K562 (cell line): Measurements from ENCODE around the gene BAIAP2. TPM values are rescaled to one million over a fixed set of nuclear protein-coding genes. Genes with fewer than 3 reads are reported as not detected.

Source experiments
- ATAC-seq: fragments of 200-7000 bp; cut with Tn5 transposase; 3 replicates; pipeline ENCODE4 v1.9.1; 2020; ENCODE audit warnings: moderate library complexity
- BruUV-seq: library from RNA; stranded (reverse); fragments of 400-500 nt; replicated peaks from 2 replicates; lab custom pipeline; 2021; lab: Mats Ljungman, UMichigan
- CTCF ChIA-PET: fragments of 300-600 bp; formaldehyde crosslinking; extraction: SDS; loops from one replicate; lab custom pipeline; 2021; ENCODE audit warnings: low intra/inter-chr PET ratio; lab: Yijun Ruan, JAX
- POLR2A ChIA-PET: fragments of 300-600, 350-650 bp; sonication (Branson Sonifier 250); formaldehyde crosslinking; extraction: SDS; loops from one replicate; lab custom pipeline; 2021; ENCODE audit warnings: antibody characterized with exemption, inconsistent platforms; lab: Yijun Ruan, JAX
- DNase-seq, 4 experiments: peaks; one replicate each; pipeline versions ENCODE4 v3.0.0 to v3.0.0-alpha.2; 2011 to 2018; ENCODE audit warnings: low spot score in 3 of 4, mixed read lengths in 3 of 4; ENCODE audit errors: extremely low read depth in 1 of 4
- FAIRE-seq: peaks from 2 replicates; lab custom pipeline; 2011; peaks lifted over from hg19 to GRCh38; lab: Jason Lieb, UNC
- H2AFZ ChIP-seq: 2 replicates; pipeline ENCODE4 v1.6.0; 2011; ENCODE audit warnings: low read depth, low read length, control low read depth, inconsistent platforms
- H3K27ac ChIP-seq: fragments of 200-600 bp; 3 replicates; pipeline ENCODE4 v1.8.0; 2011; ENCODE audit warnings: low read depth, mild to moderate bottlenecking, control low read depth, inconsistent platforms, low read length, moderate library complexity, mixed read lengths; ENCODE audit errors: extremely low read depth
- H3K27me3 ChIP-seq, 2 experiments: fragments of 300-600 bp in 1 of 2; 2 replicates in 1 of 2; 3 replicates in 1 of 2; pipeline versions ENCODE4 v1.6.0 to v1.8.0; 2011; ENCODE audit warnings: inconsistent platforms in 2 of 2, low read length in 2 of 2, mild to moderate bottlenecking in 1 of 2, mixed read lengths in 1 of 2, moderate library complexity in 1 of 2; ENCODE audit not compliant: control insufficient read depth in 2 of 2, insufficient read depth in 2 of 2
- H3K36me3 ChIP-seq: fragments of 300-600 bp; 3 replicates; pipeline ENCODE4 v1.8.0; 2011; ENCODE audit warnings: mild to moderate bottlenecking, low read length, inconsistent platforms; ENCODE audit not compliant: control insufficient read depth, insufficient read depth
- H3K4me1 ChIP-seq, 2 experiments: fragments of 200-600 bp in 1 of 2; replicated peaks in 1 of 2; 2 replicates in 1 of 2; 3 replicates in 1 of 2; pipeline versions ENCODE4 v1.5.1 to v1.8.0; 2011; ENCODE audit warnings: inconsistent platforms in 2 of 2, low read length in 2 of 2, mild to moderate bottlenecking in 1 of 2, mixed read lengths in 1 of 2, moderate library complexity in 1 of 2; ENCODE audit not compliant: control insufficient read depth in 2 of 2, insufficient read depth in 2 of 2
- H3K4me2 ChIP-seq: 2 replicates; pipeline ENCODE4 v1.6.1; 2011; ENCODE audit warnings: low read length, control low read depth, inconsistent platforms, mixed read lengths; ENCODE audit not compliant: insufficient read depth
- H3K4me3 ChIP-seq: fragments of 200-600 bp; sonication (generic), shearing (Covaris generic); 2 replicates; pipeline ENCODE4 v1.5.1; 2016; ENCODE audit warnings: control low read depth, inconsistent platforms
- H3K79me2 ChIP-seq: fragments of 200-600 bp; 3 replicates; pipeline ENCODE4 v1.8.0; 2011; ENCODE audit warnings: low read length, inconsistent platforms; ENCODE audit not compliant: control insufficient read depth, insufficient read depth
- H3K9ac ChIP-seq, 2 experiments: 2 replicates each; pipeline versions ENCODE4 v1.6.0 to v1.6.1; 2011; ENCODE audit warnings: low read depth in 2 of 2, low read length in 2 of 2, control low read depth in 1 of 2, inconsistent platforms in 1 of 2, mild to moderate bottlenecking in 1 of 2, mixed read lengths in 1 of 2; ENCODE audit not compliant: insufficient read depth in 1 of 2
- H3K9me1 ChIP-seq: one replicate; pipeline ENCODE4 v1.6.0; 2011; ENCODE audit warnings: inconsistent platforms, mild to moderate bottlenecking, low read length, moderate library complexity; ENCODE audit not compliant: control insufficient read depth, insufficient read depth
- H3K9me3 ChIP-seq: replicated peaks from 2 replicates; pipeline ENCODE4 v1.5.1; 2011; ENCODE audit warnings: low read depth, low read length, inconsistent platforms; ENCODE audit not compliant: control insufficient read depth, insufficient read depth
- H4K20me1 ChIP-seq: replicated peaks from 2 replicates; pipeline ENCODE4 v1.6.1; 2011; ENCODE audit warnings: low read length, inconsistent platforms, mixed read lengths; ENCODE audit not compliant: control insufficient read depth, insufficient read depth
- REST ChIP-seq, 2 experiments: fragments of 450-650 bp; formaldehyde crosslinking in 1 of 2; IDR thresholded peaks; 2 replicates each; pipeline versions ENCODE4 v1.4.0 to v1.6.1; 2014 to 2020; ENCODE audit warnings: mild to moderate bottlenecking in 2 of 2, borderline replicate concordance in 1 of 2, low read depth in 1 of 2
- ZNF121 ChIP-seq: sonication (generic); formaldehyde crosslinking; conservative IDR thresholded peaks from 2 replicates; pipeline ENCODE4 v1.8.0; 2022; ENCODE audit warnings: missing genetic modification reagents
- WGBS: fragments of 100-300 bp; shearing (Covaris generic); methylation state at CpG from one replicate; pipeline ENCODE4 v1.1.6; 2016; ENCODE audit warnings: low coverage, mixed read lengths; ENCODE audit not compliant: insufficient coverage; ENCODE audit errors: missing lambda C conversion rate; 5-methylcytosine and 5-hydroxymethylcytosine counted together
- in situ Hi-C: fragments of 300-500 bp; cut with MboI; formaldehyde crosslinking; loops from 4 replicates; pipeline ENCODE4 v1.15.0; 2018; ENCODE audit warnings: inconsistent platforms, mixed read lengths
- intact Hi-C: fragments of 100-400 bp; cut with micrococcal nuclease; formaldehyde crosslinking; loops from 2 replicates; pipeline ENCODE4 v1.14.2; 2022
- polyA plus RNA-seq, 8 experiments: library from polyadenylated mRNA; depleted of rRNA in 4 of 8; stranded (reverse) in 5 of 8; unstranded in 3 of 8; fragments of >200 nt; fragmentation: Nextera tagmentation in 2 of 8; fragmentation: Illumina TruSeq in 1 of 8; extraction: Ambion mirVana in 2 of 8; extraction: Trizol in 1 of 8; gene quantifications; 2 replicates each; pipeline versions ENCODE4 v1.2.1 to v1.2.3, GENCODE V29; 2011 to 2014; ENCODE audit warnings: inconsistent platforms in 1 of 8, missing spikeins in 1 of 8
- total RNA-seq, 7 experiments: library from RNA; depleted of rRNA in 6 of 7; stranded (reverse); fragments of >200 nt in 6 of 7; fragmentation: Illumina TruSeq in 2 of 7; extraction: Trizol in 2 of 7; gene quantifications; 2 replicates each; pipeline versions ENCODE4 v1.2.1 to v1.2.3, GENCODE V29; 2011 to 2021; ENCODE audit warnings: low replicate concordance in 1 of 7
- TF ChIP-seq, protein P1 (sequence below): sonication (generic); formaldehyde crosslinking; IDR thresholded peaks from 2 replicates; pipeline ENCODE4 v1.8.1; 2023; ENCODE audit warnings: mild to moderate bottlenecking, missing genetic modification reagents, moderate library complexity

BAIAP2 gene
- total and polyA plus RNA-seq, 9 of the 15 experiments (the other 6 are each of a cell fraction or from before 2014, with no cell fraction given) = 2.3 to 51.6 (median 18.4) TPM

DNA sequence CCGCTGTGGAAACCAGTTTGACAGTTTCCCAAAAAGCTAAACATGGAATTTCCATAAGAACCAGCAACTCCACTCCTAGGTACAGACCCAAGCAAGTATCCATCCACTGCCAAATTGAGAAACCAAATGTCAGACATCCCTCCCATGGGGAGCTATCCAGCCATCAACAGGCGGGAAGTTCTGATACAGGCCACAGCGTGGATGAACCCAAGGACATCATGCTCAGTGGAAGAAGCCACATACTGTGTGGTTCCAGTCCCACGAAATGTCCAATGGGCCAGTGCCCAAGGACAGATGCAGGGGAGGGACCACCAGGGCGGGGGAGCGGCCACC, 12.6 kb upstream of the BAIAP2 start:
- intact Hi-C loops (no loop called here), in situ Hi-C loops (no loop called here)
- Histone ChIP-seq H3K27me3 (0 out of 5 replicates have a peak, but pooled peaks cover 0 to 4% of the 10 kb centered on the region in 2 experiments), H3K27ac (peak overlapping the region; percentile 59), H3K4me1 (peaks cover 44 to 66% of the 10 kb centered on the region in 2 experiments), H3K9me3 (no peaks in the 10 kb centered on the region; the same call in 1 of the 2 replicates), H3K9me1 (no peaks in the 10 kb centered on the region), H4K20me1 (no peaks in the 10 kb centered on the region), H3K4me2 (no peak overlapping the region), H3K79me2 (peaks cover 21% of the 10 kb centered on the region; the same call in 2 of the 3 replicates), H2AFZ (peak overlapping the region; percentile 67; the same call in 1 of the 2 replicates), H3K4me3 (no peak overlapping the region), H3K36me3 (no peaks in the 10 kb centered on the region), H3K9ac (no peak overlapping the region)
- no TSS peak for BruUV-seq
- CTCF ChIA-PET = interaction anchor here (1.5 kb wide), 1 partner anchor 80 kb away, joined by 9 read pairs; no protein-coding TSS in a partner anchor
- FAIRE-seq (peak; percentile 35), DNase-seq (peak; percentile 40 to 44 (median 42)), ATAC-seq (no peak)
- POLR2A ChIA-PET = interaction anchor here (0.5 to 1.0 kb wide), 4 partner anchors 25 to 676 kb away, joined by 3 to 4 read pairs (median 4); no protein-coding TSS in a partner anchor
- 74% methylated on average over 4 of the region's 6 CpGs for WGBS
- TF ChIP-seq REST (IDR thresholded peaks at IDR 0.05; ENCODE audit: borderline replicate concordance) (peak; percentile 15; the same call in 1 of the 2 replicates), REST (CRISPR knock-in tag; IDR thresholded peaks at IDR 0.05; ENCODE audit: low read depth) (no peak), ZNF121 (CRISPR knock-in tag) (no peak)
- TF ChIP-seq, protein P1, sequence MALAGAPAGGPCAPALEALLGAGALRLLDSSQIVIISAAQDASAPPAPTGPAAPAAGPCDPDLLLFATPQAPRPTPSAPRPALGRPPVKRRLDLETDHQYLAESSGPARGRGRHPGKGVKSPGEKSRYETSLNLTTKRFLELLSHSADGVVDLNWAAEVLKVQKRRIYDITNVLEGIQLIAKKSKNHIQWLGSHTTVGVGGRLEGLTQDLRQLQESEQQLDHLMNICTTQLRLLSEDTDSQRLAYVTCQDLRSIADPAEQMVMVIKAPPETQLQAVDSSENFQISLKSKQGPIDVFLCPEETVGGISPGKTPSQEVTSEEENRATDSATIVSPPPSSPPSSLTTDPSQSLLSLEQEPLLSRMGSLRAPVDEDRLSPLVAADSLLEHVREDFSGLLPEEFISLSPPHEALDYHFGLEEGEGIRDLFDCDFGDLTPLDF (CRISPR knock-in tag) = no peak
